Measurements from ENCODE around the gene ABLIM1.

DNA sequence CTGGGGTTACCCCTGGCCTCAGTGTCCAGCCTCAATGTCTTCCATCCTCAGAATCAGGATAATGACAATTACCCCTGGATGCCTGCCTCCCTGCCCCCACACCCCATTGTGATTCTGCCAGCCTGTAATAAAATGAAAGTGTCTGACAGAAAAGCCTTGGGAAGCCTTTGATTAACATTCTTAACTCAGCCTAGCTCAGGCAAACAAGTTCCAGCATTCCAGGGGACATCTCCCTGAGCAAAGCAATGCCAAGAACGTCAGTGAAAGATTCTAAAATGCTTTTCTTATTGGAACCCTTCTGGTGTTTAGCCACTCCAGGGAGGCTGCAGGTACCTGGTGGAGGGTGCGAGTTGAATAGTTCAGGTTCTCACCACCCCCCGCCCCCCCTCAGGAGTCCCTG is 272.5 kb downstream of the ABLIM1 start:
- TF ChIP-seq, protein P1, sequence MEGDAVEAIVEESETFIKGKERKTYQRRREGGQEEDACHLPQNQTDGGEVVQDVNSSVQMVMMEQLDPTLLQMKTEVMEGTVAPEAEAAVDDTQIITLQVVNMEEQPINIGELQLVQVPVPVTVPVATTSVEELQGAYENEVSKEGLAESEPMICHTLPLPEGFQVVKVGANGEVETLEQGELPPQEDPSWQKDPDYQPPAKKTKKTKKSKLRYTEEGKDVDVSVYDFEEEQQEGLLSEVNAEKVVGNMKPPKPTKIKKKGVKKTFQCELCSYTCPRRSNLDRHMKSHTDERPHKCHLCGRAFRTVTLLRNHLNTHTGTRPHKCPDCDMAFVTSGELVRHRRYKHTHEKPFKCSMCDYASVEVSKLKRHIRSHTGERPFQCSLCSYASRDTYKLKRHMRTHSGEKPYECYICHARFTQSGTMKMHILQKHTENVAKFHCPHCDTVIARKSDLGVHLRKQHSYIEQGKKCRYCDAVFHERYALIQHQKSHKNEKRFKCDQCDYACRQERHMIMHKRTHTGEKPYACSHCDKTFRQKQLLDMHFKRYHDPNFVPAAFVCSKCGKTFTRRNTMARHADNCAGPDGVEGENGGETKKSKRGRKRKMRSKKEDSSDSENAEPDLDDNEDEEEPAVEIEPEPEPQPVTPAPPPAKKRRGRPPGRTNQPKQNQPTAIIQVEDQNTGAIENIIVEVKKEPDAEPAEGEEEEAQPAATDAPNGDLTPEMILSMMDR (conservative IDR thresholded peaks at IDR 0.05; ENCODE audit: low read depth, low read length), result no peak
- no peak for TF ChIP-seq EZH2 (IDR thresholded peaks at IDR 0.05; ENCODE audit: borderline replicate concordance, low read depth, low read length, poor library complexity, severe bottlenecking)
